IMR-90 (cell line): ENCODE results near the gene NR4A1. TPM values are rescaled to one million over a fixed set of nuclear protein-coding genes. Genes with fewer than 3 reads are reported as not detected.

ENCODE experiments used
- ATAC-seq: fragments of 200-7000 bp; cut with Tn5 transposase; 2 replicates; pipeline ENCODE4 v1.9.1; 2020; ENCODE audit warnings: low read depth, mild to moderate bottlenecking, moderate library complexity
- BruUV-seq: library from RNA; stranded (reverse); fragments of 400-500 nt; replicated peaks from 2 replicates; lab custom pipeline; 2021; lab: Mats Ljungman, UMichigan
- CTCF ChIA-PET: fragments of 300-600 bp; formaldehyde crosslinking; extraction: SDS; loops from one replicate; lab custom pipeline; 2021; ENCODE audit warnings: antibody characterized with exemption; lab: Yijun Ruan, JAX
- POLR2A ChIA-PET: fragments of 300-600 bp; sonication (Branson Sonifier 250); formaldehyde crosslinking; loops from one replicate; lab custom pipeline; 2022; ENCODE audit warnings: antibody characterized with exemption; ENCODE audit not compliant: unreplicated experiment; lab: Charles Lee
- DNase-seq: peaks from one replicate; pipeline ENCODE4 v3.0.0; 2013
- H2AFZ ChIP-seq: replicated peaks from 2 replicates; pipeline ENCODE3; 2013; ENCODE audit warnings: low read length, mild to moderate bottlenecking; ENCODE audit not compliant: poor library complexity
- H2AK5ac ChIP-seq: 2 replicates; pipeline ENCODE4 v1.6.1; 2013; ENCODE audit warnings: low read depth, low read length, inconsistent platforms
- H2AK9ac ChIP-seq: replicated peaks from 2 replicates; pipeline ENCODE3; 2013; ENCODE audit warnings: mild to moderate bottlenecking, low read depth, low read length, moderate library complexity; ENCODE audit not compliant: poor library complexity
- H2BK120ac ChIP-seq: 2 replicates; pipeline ENCODE4 v1.6.1; 2013; ENCODE audit warnings: low read depth, low read length, inconsistent platforms
- H2BK15ac ChIP-seq: 3 replicates; pipeline ENCODE4 v1.6.1; 2013; ENCODE audit warnings: low read depth, low read length, inconsistent platforms
- H2BK20ac ChIP-seq: 2 replicates; pipeline ENCODE4 v1.6.1; 2013; ENCODE audit warnings: low read depth, mild to moderate bottlenecking, inconsistent platforms, low read length, moderate library complexity
- H2BK5ac ChIP-seq: 2 replicates; pipeline ENCODE4 v1.6.1; 2013; ENCODE audit warnings: mild to moderate bottlenecking, low read depth, low read length, inconsistent platforms; ENCODE audit not compliant: poor library complexity, severe bottlenecking
- H3K14ac ChIP-seq: replicated peaks from 2 replicates; pipeline ENCODE4 v1.6.1; 2013; ENCODE audit warnings: low read depth, low read length, inconsistent platforms
- H3K18ac ChIP-seq: 2 replicates; pipeline ENCODE4 v1.6.1; 2013; ENCODE audit warnings: low read depth, low read length, control low read depth
- H3K23ac ChIP-seq: 2 replicates; pipeline ENCODE4 v1.6.1; 2013; ENCODE audit warnings: low read depth, low read length, inconsistent platforms
- H3K27ac ChIP-seq: 2 replicates; pipeline ENCODE4 v1.5.1; 2013; ENCODE audit warnings: mild to moderate bottlenecking, control low read depth, low read length; ENCODE audit not compliant: insufficient read depth
- H3K27me3 ChIP-seq: 2 replicates; pipeline ENCODE4 v1.6.1; 2013; ENCODE audit warnings: low read length; ENCODE audit not compliant: control insufficient read depth, insufficient read depth
- H3K36me3 ChIP-seq: 2 replicates; pipeline ENCODE4 v1.6.1; 2013; ENCODE audit warnings: low read length, mixed read lengths; ENCODE audit not compliant: control insufficient read depth, insufficient read depth
- H3K4ac ChIP-seq: 2 replicates; pipeline ENCODE4 v1.6.1; 2013; ENCODE audit warnings: low read depth, low read length, inconsistent platforms
- H3K4me1 ChIP-seq: 2 replicates; pipeline ENCODE4 v1.6.1; 2013; ENCODE audit warnings: low read length, mixed read lengths; ENCODE audit not compliant: control insufficient read depth, insufficient read depth
- H3K4me2 ChIP-seq: 2 replicates; pipeline ENCODE4 v1.6.1; 2013; ENCODE audit warnings: low read depth, mild to moderate bottlenecking, control low read depth, low read length, moderate library complexity
- H3K4me3 ChIP-seq: 2 replicates; pipeline ENCODE4 v1.5.1; 2013; ENCODE audit warnings: low read depth, mild to moderate bottlenecking, control low read depth, low read length, moderate library complexity; ENCODE audit not compliant: insufficient read depth
- H3K56ac ChIP-seq: 2 replicates; pipeline ENCODE4 v1.6.1; 2013; ENCODE audit warnings: low read length, inconsistent platforms; ENCODE audit not compliant: insufficient read depth; ENCODE audit errors: extremely low read depth
- H3K79me1 ChIP-seq, 2 experiments: 2 replicates each; pipeline ENCODE4 v1.6.1; 2013; ENCODE audit warnings: low read length in 2 of 2, inconsistent platforms in 1 of 2, low read depth in 1 of 2
- H3K9ac ChIP-seq: 2 replicates; pipeline ENCODE4 v1.6.1; 2013; ENCODE audit warnings: low read depth, low read length, control low read depth
- H3K9me1 ChIP-seq: 2 replicates; pipeline ENCODE4 v1.6.1; 2013; ENCODE audit warnings: low read length, inconsistent platforms; ENCODE audit not compliant: insufficient read depth
- H3K9me3 ChIP-seq: 2 replicates; pipeline ENCODE4 v1.6.1; 2013; ENCODE audit warnings: low read length; ENCODE audit not compliant: control insufficient read depth, insufficient read depth
- H4K20me1 ChIP-seq: 2 replicates; pipeline ENCODE4 v1.6.1; 2013; ENCODE audit warnings: low read length, inconsistent platforms; ENCODE audit not compliant: insufficient read depth
- H4K5ac ChIP-seq: 2 replicates; pipeline ENCODE4 v1.6.1; 2013; ENCODE audit warnings: mild to moderate bottlenecking, low read depth, low read length, control low read depth
- H4K8ac ChIP-seq, 2 experiments: 2 replicates each; pipeline ENCODE4 v1.6.1; 2013; ENCODE audit warnings: low read depth in 2 of 2, low read length in 2 of 2, control low read depth in 1 of 2, inconsistent platforms in 1 of 2
- H4K91ac ChIP-seq: 2 replicates; pipeline ENCODE4 v1.6.1; 2013; ENCODE audit warnings: low read depth, low read length, inconsistent platforms; ENCODE audit not compliant: insufficient read depth
- BHLHE40 ChIP-seq: fragments of 150-350 bp; IDR thresholded peaks from 2 replicates; pipeline ENCODE4 v1.6.1; 2016; ENCODE audit warnings: mild to moderate bottlenecking, low read depth, low read length
- ELK1 ChIP-seq: fragments of 150-350 bp; IDR thresholded peaks from 2 replicates; pipeline ENCODE4 v1.6.1; 2016; ENCODE audit warnings: low read depth, mild to moderate bottlenecking, low read length, moderate library complexity, borderline replicate concordance
- MAFK ChIP-seq: IDR thresholded peaks from 2 replicates; pipeline ENCODE4 v1.6.1; 2012; ENCODE audit warnings: low read depth, low read length, improper control_type of control experiment
- POLR2A ChIP-seq: IDR thresholded peaks from 2 replicates; pipeline ENCODE4 v1.6.1; 2012; ENCODE audit warnings: mild to moderate bottlenecking, low read depth, low read length
- RAD21 ChIP-seq: IDR thresholded peaks from 2 replicates; pipeline ENCODE4 v1.6.1; 2012; ENCODE audit warnings: low read length, improper control_type of control experiment
- RCOR1 ChIP-seq: IDR thresholded peaks from 2 replicates; pipeline ENCODE4 v1.6.1; 2012; ENCODE audit warnings: mild to moderate bottlenecking, low read length, improper control_type of control experiment; ENCODE audit not compliant: insufficient replicate concordance
- SMC3 ChIP-seq: fragments of 150-350 bp; IDR thresholded peaks from 2 replicates; pipeline ENCODE4 v1.6.1; 2016; ENCODE audit warnings: low read depth, mild to moderate bottlenecking, antibody characterized with exemption, low read length, moderate library complexity
- WGBS, 2 experiments: methylation state at CpG; one replicate each; pipeline versions ENCODE4 v1.1.5 to v1.1.7; 2013; ENCODE audit warnings: missing lambda C conversion rate in 2 of 2; ENCODE audit not compliant: insufficient read length in 1 of 2; ENCODE audit errors: extremely low coverage in 2 of 2; 5-methylcytosine and 5-hydroxymethylcytosine counted together
- dilution Hi-C: fragments of 300-500 bp; cut with HindIII; formaldehyde crosslinking; loops from one replicate; pipeline ENCODE4 v1.14.3; 2018; ENCODE audit warnings: low sequenced_read_pairs; ENCODE audit not compliant: unreplicated experiment
- in situ Hi-C: fragments of 300-500 bp; cut with MboI; formaldehyde crosslinking; loops from 3 replicates; pipeline ENCODE4 v1.14.3; 2019; ENCODE audit warnings: low sequenced_read_pairs, inconsistent platforms, mixed read lengths
- intact Hi-C: fragments of 100-400 bp; cut with micrococcal nuclease; formaldehyde crosslinking; loops from 2 replicates; pipeline ENCODE4 v1.10.0; 2022
- polyA plus RNA-seq, 3 experiments: library from polyadenylated mRNA; depleted of rRNA; stranded (reverse); fragments of >200 nt; gene quantifications; 2 replicates each; pipeline ENCODE4 v1.2.3, GENCODE V29; 2012; ENCODE audit warnings: low replicate concordance in 1 of 3
- total RNA-seq: library from RNA; depleted of rRNA; stranded (reverse); fragments of >200 nt; gene quantifications from 2 replicates; pipeline ENCODE4 v1.2.3, GENCODE V29; 2012

The NR4A1 gene
- total and polyA plus RNA-seq, 2 of the 4 experiments (the other 2 are of a cell fraction) = 6.6 to 34.1 TPM

GRCh38 chr12:52082988-52083637 lies 31.9 kb downstream of the NR4A1 start (continued):
- TF ChIP-seq MAFK (no peak), SMC3 (peak; percentile 72), POLR2A (no peak; the same call in 1 of the 2 replicates)

DNA sequence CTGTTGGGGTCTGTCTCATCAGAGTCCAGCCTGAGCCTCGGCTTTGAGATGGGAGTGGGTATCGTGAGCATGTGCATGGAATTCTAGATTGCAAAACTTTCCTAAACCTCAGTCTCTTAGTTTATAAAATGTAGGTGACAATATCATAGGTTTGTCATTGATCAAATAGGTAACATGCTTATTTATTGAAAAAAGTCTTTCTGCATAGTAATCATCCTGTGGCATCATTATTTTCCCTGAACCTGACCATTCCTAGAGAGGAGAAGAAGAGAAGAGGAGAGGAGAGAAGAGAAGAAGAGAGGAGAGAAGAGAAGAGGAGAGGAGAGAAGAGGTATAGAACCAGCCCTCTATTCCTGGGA lies 32.4 kb downstream of the NR4A1 start:
- H3K4ac ChIP-seq = no peak overlapping the region
- H3K4me2 ChIP-seq = no peak overlapping the region
- H3K27ac ChIP-seq = no peak overlapping the region
- intact Hi-C loops = loop anchor here (1.0 to 2.0 kb wide), 2 partner anchors 51 to 58 kb away; no protein-coding TSS in a partner anchor
- no peak overlapping the region for H4K8ac ChIP-seq
- peaks cover 5% of the 10 kb centered on the region for H3K36me3 ChIP-seq
- H2BK20ac ChIP-seq = no peak overlapping the region
- peak overlapping the region; percentile 74 for H2AK9ac ChIP-seq
- no peak overlapping the region for H3K4me3 ChIP-seq
- no peak overlapping the region for H2BK5ac ChIP-seq
- TF ChIP-seq RCOR1 (no peak), MAFK (no peak), BHLHE40 (no peak), RAD21 (no peak), ELK1 (no peak)
- ATAC-seq (no peak), DNase-seq (no peak)
- H2BK15ac ChIP-seq = no peak overlapping the region
- in situ Hi-C loops = loop anchor here (5.0 kb wide), 1 partner anchor 56 kb away; no protein-coding TSS in a partner anchor
- no peak overlapping the region for H2BK120ac ChIP-seq
- H3K9me1 ChIP-seq = no peaks in the 10 kb centered on the region
- peaks cover 30% of the 10 kb centered on the region for H3K4me1 ChIP-seq
- CTCF ChIA-PET = interaction anchor here (4.2 kb wide), 1 partner anchor 58 kb away, joined by 55 read pairs; no protein-coding TSS in a partner anchor
- POLR2A ChIA-PET = no interaction called here
- no peak overlapping the region for H3K56ac ChIP-seq
- no peak overlapping the region for H4K91ac ChIP-seq
- H4K5ac ChIP-seq = no peak overlapping the region
- H4K20me1 ChIP-seq = peaks cover 21% of the 10 kb centered on the region
- H3K23ac ChIP-seq = no peak overlapping the region
- no peak overlapping the region for H2AK5ac ChIP-seq
- no peaks in the 10 kb centered on the region; the same call in 1 of the 2 replicates for H3K27me3 ChIP-seq
- H3K9me3 ChIP-seq = no peaks in the 10 kb centered on the region
- H2AFZ ChIP-seq = peak overlapping the region; percentile 87
- H3K18ac ChIP-seq = no peak overlapping the region
- H3K9ac ChIP-seq = no peak overlapping the region
- no CpG with 5 or more reads among the region's 2 CpGs for WGBS, 2 experiments
- H3K14ac ChIP-seq = no peak overlapping the region
- BruUV-seq = no TSS peak
- dilution Hi-C loops = no loop called here
- H3K79me1 ChIP-seq = peaks cover 3 to 24% of the 10 kb centered on the region in 2 experiments
